HG02970 (cell line): ENCODE measurements around the gene PIGK.
"Not testable (repeated sequence)": the region's sequence is repeated elsewhere in the genome, so short reads cannot be mapped to it uniquely, and the experiment has no call there.

ENCODE experiments used
- ATAC-seq: cut with Tn5 transposase; IDR thresholded peaks from one replicate; pipeline ENCODE4 v1.9.1; 2021; ENCODE audit warnings: mild to moderate bottlenecking, moderate library complexity, moderate number of reproducible peaks; ENCODE audit not compliant: unreplicated experiment, low FRiP score

The PIGK gene

DNA sequence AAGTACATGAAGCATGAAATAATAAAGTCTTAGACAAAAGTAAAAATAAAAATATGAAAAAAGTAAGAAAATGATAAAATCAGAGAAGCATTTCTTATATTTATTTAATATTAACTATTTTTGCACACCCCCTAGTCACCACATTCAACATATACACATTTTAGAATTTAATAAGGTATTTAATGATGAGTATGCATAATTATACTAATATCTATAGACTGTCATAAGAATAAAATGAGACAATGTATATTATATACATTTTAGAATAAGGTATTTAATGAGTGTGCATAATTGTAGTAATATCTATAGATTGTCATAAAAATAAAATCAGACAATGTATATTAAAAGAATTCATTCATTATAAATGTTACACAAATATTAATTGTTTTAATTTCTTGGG is 18.9 kb downstream of the PIGK start:
- ATAC-seq: no peak

DNA sequence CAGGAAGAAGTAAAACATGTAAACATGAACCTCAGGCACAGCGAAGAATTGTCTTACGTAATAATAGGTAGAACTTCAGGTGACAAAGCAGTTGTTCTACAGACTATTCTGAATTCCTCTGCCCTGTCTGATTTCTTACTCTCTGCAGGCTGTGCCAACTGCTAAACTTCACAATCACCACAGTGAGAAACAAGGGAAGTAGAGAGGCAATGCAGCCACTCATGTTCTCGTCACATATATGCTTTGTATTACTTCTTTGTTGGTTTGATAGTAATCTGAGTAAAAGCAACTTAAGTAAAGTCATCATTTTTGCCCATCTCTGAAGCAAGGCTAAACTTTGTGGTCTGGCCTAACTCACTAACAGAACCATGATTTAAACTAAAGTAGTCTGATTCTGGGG is 21.9 kb downstream of the PIGK start:
- no peak for ATAC-seq

DNA sequence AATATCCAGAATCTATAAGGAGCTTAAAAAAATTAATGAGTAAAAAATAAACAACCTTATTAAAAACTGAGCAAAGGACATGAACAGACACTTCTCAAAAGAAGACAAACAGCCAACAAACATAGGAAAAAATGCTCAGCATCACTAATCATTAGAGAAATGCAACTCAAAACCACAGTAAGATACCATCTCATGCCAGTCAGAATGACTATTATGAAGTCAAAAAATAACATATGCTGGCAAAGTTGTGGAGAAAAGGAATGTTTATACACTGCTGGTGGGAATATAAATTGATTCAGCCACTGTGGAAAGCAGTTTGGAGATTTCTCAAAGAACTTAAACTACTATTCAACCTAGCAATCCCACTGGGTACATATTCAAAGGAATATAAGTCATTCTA is 25.3 kb downstream of the PIGK start:
- no peak for ATAC-seq

DNA sequence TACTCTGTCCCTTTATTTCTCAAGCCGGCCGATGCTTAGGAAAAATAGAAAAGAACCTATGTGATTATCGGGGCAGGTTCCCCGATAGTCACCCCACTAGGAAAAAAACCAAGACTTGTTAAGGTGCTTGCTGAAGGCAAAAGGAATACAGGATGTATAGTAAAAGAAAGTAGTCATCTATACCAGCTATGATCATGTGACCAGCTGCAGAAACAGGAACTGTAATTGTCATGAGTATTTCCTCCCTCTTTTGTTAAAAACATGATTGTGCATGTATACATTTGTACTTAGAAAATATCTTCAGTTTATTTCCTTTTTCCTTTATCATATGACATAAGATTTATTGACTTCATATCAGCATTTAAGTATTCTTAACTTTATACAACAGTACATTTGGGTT is 30.5 kb downstream of the PIGK start:
- ATAC-seq: no peak

DNA sequence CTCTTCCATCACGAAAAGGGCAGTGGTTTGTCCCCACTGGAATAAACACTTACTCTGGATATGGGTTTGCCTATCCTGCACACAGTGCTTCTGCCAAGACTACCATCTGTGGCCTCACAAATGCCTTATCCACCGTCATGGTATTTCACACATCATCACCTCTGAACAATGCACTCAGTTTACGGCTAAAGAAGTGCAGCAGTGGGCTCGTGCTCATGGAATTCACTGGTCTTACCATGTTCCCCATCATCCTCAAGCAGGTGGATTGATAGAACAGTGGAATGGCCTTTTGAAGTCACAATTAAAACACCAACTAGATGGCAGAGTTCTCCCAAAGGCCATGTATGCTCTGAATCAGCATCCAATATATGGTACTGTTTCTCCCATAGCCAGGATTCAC is 32.3 kb downstream of the PIGK start:
- ATAC-seq: not testable (repeated sequence)

DNA sequence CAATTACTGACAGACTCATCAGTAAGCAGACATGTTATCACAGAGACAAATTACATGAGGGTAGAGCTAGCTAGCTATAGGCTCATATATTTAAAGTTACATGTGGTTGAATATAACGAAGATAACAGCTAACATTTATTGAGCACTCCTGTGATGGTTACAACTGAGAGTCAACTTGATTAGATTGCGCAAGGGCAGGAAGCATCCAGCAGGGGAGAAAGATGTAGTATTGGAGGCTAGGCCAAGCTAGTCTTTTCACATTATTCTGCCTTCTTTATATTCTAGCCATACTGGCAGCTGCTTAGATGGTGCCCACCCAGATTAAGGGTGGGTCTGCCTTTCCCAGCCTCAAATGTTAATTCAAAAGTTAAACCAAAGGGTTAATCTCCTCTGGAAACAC is 37.1 kb downstream of the PIGK start:
- no peak for ATAC-seq

DNA sequence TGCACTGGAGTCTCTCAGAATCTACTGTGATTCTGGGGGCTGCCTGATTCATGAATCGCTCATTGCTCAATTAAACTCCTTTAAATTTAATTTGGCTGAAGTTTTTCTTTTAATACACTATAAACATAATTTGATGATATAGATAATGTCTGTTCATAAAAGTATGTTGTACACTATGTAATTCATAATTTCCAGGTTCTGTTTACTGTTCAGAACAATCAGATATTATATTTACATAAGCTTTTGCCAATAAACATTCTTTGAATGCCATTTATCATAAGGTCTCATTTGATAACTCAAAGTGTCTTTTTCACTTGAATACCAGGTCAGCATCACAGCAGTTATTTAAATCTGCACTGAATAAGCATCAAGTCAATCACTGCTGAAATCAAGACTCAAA is 39.6 kb downstream of the PIGK start:
- no peak for ATAC-seq

DNA sequence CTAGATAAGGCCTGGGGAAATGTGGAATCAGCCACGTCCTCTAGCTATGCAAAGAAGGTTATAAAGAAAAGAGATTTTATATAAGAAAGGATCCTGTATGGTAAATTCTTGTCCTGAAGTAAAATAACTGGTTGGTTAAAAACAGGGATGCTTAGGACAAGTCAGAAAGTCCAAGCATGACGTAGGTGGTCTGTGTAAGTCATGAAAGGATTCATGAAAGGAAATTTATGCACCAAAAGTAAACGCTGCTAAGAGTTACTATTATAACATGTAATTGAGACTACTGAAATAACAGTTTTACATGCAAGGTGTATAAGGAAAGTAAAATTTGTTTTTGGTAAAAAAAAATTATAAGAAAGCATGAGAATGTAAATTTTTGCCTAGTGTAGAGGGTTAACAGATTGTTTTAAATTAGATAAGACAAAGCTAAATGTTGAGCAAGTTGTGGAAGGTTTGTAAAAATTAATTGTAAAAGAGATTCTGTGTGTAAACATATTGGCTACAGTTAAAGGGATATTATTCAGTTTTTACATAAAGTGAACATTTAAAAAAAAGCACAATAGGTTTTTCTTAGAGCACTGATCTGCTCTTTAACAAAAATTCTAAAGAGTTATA is 43.9 kb downstream of the PIGK start:
- no peak for ATAC-seq

DNA sequence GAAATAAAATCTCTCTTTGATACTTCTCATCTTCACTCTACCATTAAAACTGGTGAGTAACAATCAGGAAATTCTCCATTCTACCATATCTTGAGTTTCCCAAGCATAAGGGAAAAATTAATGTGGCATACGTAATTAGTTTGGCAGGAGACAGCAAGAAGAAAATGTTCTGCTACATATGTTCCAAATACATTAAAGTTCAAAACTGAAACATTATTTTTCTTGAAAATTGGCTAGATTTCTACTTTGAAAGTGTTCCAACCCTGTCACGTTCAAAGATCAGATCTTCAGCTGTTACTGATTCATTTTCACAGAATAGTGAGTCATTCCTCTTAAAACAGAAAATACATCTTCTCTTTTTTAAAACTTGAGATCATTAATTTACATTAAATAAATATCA is 48.5 kb downstream of the PIGK start:
- no peak for ATAC-seq

DNA sequence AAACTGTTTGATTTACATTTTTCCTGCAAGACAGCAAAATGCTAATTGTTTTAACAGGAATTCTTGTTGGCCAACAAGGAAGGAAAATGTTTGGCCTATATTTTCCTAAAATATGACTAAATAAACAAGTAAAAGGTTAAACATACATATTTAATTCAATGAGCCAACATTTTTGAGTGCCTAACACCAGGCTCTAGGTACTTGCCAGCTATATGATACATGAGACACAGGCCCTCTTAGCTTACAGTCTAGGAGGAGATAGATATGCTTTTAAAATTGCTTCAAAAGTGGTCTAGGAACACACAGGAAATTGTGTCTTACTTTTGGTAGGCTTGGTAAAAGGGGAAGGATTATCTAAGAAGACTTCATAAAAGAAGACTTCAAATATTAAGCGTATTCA is 50.9 kb downstream of the PIGK start:
- ATAC-seq: no peak

DNA sequence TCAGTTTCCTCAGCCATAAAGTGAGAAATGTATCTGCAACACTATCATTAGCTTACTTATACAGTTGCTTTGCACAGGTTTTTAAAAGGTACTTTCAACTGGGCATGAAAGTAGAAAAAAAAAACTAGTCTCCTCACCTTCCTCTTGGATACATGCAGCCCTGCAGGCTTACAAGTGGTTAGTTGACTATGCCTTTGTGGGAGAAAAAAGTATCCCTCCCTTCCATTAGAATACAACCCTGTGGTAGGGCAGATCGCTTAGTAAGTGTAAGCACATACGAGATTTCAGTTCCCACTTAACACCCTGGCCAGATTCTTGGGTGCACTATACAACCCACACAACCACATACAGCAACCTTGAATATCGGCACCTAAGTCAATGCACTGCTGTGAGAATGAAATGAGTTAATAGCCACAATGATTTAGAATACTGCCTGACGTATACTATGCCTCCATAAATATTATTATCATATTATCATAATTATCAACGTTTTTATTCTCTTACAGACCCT is 54.7 kb downstream of the PIGK start:
- no peak for ATAC-seq

DNA sequence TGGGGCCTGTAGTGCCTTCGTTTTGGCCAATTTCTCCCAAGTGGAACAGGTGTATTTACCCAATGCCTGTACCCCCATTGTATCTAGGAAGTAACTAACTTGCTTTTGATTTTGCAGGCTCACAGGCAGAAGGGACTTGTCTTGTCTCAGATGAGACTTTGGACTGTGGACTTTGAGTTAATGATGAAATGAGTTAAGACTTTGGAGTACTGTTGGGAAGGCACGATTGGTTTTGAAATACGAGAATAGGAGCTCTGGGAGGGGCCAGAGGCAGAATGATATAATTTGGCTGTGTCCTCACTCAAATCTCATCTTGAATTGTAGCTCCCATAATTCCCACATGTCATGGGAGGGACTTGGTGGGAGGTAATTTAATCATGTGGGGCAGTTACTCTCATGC is 59.5 kb downstream of the PIGK start:
- not testable (repeated sequence) for ATAC-seq

DNA sequence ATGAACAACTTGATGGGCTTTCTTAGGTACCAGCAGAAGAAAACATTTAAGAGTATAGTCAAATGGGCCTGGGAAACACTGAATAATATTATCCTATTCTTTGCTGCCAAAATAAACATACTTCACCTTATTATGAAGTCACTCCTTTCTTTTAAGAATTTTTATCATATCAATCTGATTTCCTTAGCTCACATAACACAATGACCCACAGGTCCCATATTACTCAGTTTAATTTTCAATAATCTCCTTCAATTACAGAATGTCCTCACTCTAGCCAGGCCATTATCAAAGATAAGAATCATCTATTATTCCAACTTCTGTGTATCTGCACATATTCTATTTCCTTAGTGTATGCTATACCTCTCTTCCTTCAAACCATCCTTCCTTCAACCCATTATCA is 63.0 kb downstream of the PIGK start:
- ATAC-seq: no peak

DNA sequence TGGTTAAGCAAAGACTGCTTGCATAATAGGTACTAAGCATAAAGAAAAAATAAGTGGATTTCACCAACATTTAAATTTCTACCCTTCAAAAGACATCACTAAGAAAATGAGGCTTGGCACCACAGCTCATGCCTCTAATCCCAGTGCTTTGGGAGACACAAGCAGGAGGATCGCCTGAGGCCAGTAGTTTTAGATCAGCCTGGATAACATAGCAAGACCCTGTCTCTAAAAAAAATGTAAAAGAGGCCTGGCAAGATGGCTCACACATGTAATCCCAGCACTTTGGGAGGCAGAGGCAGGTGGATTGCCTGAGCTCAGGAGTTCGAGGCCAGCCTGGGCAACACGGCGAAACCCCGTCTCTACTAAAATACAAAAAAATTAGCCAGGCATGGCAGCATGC is 73.0 kb downstream of the PIGK start:
- no peak for ATAC-seq

DNA sequence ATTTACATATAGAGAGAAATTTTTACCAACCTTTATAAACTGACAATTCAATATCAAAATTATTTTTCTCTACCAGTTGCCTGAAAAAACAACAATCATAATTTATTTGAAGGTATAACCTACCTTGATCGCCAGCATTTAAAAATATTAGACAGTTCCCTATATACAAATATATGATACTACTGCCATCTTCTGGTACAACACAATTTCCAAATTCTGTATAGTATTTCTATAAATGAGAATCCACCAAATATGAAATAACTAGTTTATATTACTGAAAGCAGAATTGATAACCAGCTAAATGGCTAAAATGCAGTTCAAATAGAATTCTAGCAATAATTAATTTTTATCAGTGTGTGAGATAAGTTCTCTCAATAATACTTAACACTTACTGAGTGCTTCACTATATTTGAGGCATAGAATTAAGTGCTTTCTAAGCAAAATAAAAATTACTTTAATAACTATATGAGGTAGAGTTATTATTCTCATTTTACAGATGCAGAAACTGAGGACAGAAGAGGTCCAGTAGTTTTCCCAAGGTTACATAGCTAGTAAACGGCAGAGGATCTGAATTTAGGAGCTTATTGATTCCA is 75.6 kb downstream of the PIGK start:
- no peak for ATAC-seq

DNA sequence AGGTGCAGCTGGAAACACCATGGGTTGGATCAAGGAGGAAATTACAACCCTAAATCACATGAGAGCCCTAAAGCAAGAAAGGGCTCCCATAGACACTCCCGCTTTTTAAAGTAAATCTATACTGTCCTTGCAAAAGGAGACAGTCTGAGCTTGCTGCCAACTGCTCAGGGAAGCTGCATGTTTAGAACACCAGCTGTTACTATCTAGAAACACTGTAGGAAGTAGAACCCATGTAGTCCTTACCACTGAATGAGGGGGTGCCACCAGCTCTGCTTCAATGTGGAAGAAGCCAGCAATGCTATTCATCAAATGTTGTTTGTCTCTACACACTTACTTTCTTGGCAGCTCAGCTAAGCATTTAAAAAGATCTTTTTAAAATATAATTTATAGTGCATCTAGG is 79.8 kb downstream of the PIGK start:
- ATAC-seq: no peak

DNA sequence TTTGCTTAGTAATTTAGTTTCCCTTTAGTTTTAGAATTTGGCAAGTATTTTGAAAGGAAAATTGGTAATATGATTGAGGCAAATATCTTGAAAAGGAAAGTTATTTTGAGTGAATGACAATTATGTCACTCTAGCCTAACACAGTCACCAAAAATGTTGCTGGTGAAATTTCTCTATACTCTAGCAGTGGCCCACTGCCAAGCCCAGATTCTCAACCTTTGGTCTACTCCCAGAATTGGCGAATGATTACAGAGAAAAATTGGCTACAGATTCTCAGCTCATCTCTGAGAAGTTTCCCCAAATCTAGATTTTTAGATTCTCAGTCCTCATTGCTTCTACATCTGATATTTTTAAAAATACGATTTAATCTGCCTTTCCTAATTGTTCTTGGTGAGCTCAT is 84.9 kb downstream of the PIGK start:
- no peak for ATAC-seq

DNA sequence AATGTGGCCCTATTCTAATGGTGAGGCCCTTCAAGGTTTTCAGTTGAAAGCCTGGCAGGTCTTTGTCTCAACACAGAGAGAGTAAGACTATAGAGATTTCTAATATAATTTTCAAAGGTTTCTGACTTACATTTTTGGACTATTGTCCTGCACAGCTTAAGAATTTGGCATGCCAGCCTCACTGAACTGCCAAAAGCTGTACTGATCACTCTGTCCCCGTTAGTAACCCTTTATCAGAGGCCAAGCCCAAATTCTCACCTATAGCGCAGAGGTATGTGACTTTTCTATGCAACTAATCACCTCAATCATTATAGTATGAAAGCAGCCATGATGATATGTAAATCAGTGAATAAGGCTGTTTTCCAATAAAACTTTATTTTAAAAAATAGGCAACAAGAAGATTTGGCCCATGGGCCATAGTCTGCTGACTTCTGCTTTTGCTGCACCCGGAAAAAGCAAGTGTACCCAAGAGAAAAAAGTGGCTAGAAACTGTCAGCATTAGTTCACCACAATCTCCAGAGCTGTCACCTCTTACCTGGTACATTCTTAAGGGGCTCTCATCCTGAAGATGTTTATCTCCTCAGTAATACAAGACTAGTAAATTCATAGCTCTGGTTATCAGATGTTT is 85.4 kb downstream of the PIGK start:
- ATAC-seq: no peak

DNA sequence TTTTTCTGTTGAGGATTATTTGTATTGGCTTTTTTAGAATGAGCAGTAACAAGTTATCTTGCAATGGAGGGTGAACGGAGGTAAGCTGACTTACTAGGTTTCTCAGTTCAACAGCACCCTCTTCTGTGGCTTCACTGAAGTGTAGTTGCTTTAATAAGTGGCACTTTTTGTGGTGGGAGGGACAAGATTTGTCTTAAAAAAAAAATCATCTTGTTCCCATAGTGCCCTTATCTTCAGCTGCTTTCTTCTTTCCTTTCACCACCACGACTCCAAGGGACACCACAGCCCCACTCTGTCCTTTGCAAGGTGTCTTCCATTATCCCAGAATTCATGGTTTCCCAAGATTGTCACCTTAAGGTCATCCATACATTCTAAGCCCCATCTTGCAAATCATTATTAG is 92.9 kb downstream of the PIGK start:
- ATAC-seq: no peak

DNA sequence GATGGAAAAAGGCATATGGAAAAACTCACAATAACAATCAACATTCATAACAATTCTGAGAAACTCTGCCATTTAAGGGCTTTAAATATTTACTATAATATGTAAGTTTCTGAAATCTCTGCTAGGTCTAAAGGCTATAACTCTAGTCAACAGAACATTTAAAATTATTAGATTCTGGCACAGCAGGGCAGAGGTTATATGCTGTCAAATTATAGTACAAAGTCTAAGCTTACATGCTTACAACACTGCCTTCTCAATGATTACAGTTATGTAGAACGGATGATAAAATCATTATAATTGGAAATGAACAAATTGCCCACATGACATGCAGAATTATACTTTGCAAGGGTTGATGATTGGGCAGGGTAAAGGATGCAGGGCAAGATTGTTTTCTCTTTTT is 97.7 kb downstream of the PIGK start:
- no peak for ATAC-seq

DNA sequence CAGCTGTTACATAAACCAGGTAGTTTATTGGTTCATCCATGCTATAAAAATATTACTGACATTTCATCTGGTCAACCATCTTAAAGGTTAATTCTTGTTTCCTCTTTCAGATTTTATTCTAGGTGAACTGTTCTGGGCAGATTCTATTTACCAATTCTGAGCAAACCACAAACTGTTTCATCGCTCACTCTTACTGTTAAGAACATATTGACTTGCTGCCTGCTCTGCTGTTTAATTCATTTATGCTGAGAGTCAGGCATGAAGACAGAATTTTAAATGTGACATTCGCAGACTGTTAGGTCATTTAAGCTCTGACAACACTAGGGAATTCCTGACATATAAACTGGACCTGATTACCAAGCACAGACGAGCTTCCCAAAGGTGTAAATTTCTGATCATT is 98.3 kb downstream of the PIGK start:
- ATAC-seq: no peak

DNA sequence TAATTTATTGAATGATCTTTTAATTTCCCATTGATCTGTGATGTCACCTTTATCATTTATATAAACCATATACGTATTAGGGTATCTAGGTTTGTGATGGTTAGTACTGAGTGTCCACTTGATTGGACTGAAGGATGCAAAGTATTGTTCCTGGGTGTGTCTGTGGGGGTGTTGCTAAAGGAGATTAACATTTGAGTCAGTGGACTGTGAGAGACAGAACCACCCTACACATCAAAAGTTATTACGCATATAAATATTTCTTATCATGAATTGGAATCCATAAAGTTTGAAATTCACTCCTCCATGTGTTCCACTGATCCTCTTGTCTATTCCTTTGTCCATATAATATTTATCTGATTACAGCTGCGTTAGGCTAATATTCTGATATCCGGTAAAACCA is 100.5 kb downstream of the PIGK start:
- ATAC-seq: no peak
